T-helper 2 cell treated with Interferon-gamma antibody and Interleukin-4, amounts not matched to agents 5 μg/mL and 100 μg/mL, for 36 hours (primary cell): Measurements from ENCODE around the gene DCAF15.
A peak's percentile ranks its signal among the peaks of the same experiment; 100 is the strongest.

ENCODE experiments used
- DNase-seq: peaks from one replicate; pipeline ENCODE4 v3.0.0; 2021; ENCODE audit warnings: low spot score
- H3K27ac Mint-ChIP-seq: one replicate; pipeline ENCODE4 v1.8.0; 2021; ENCODE audit warnings: mild to moderate bottlenecking, mixed read lengths
- H3K27me3 Mint-ChIP-seq: one replicate; pipeline ENCODE4 v1.8.0; 2021; ENCODE audit warnings: low read depth, mixed read lengths
- H3K36me3 Mint-ChIP-seq: one replicate; pipeline ENCODE4 v1.8.0; 2021; ENCODE audit warnings: low read depth, mixed read lengths
- H3K4me1 Mint-ChIP-seq: one replicate; pipeline ENCODE4 v1.8.0; 2021; ENCODE audit warnings: low read depth, mixed read lengths
- H3K4me3 Mint-ChIP-seq: one replicate; pipeline ENCODE4 v1.8.0; 2022; ENCODE audit warnings: mild to moderate bottlenecking, moderate library complexity, mixed read lengths
- H3K9me3 Mint-ChIP-seq: one replicate; pipeline ENCODE4 v1.8.0; 2021; ENCODE audit warnings: mixed read lengths

DCAF15 gene

GRCh38 chr19:13995017-13995728 lies 42.9 kb downstream of the DCAF15 start:
- H3K4me1 Mint-ChIP-seq, result peaks cover 4% of the 10 kb centered on the region
- H3K36me3 Mint-ChIP-seq, result peaks cover 33% of the 10 kb centered on the region
- no peak overlapping the region for H3K27ac Mint-ChIP-seq
- H3K4me3 Mint-ChIP-seq, result no peak overlapping the region
- H3K9me3 Mint-ChIP-seq, result peaks cover 8% of the 10 kb centered on the region
- DNase-seq, result no peak
- no peaks in the 10 kb centered on the region for H3K27me3 Mint-ChIP-seq

GRCh38 chr19:13995878-13996765 lies 43.8 kb downstream of the DCAF15 start:
- Mint-ChIP-seq H3K4me3 (no peak overlapping the region), H3K27ac (no peak overlapping the region), H3K9me3 (peaks cover 8% of the 10 kb centered on the region), H3K36me3 (peaks cover 30% of the 10 kb centered on the region), H3K4me1 (peaks cover 4% of the 10 kb centered on the region), H3K27me3 (no peaks in the 10 kb centered on the region)
- DNase-seq, result no peak

- H3K36me3 Mint-ChIP-seq, result peaks cover 30% of the 10 kb centered on the region
- peaks cover 7% of the 10 kb centered on the region for H3K4me1 Mint-ChIP-seq
- no peaks in the 10 kb centered on the region for H3K27me3 Mint-ChIP-seq
- no peak overlapping the region for H3K27ac Mint-ChIP-seq
- H3K9me3 Mint-ChIP-seq, result peaks cover 8% of the 10 kb centered on the region
- no peak overlapping the region for H3K4me3 Mint-ChIP-seq
- DNase-seq, result no peak
Observed at GRCh38 chr19:13996928-13997630, 44.8 kb downstream of the DCAF15 start.

- Mint-ChIP-seq H3K4me1 (peaks cover 11% of the 10 kb centered on the region), H3K27me3 (no peaks in the 10 kb centered on the region), H3K36me3 (peaks cover 28% of the 10 kb centered on the region), H3K9me3 (peaks cover 8% of the 10 kb centered on the region), H3K4me3 (no peak overlapping the region), H3K27ac (no peak overlapping the region)
- no peak for DNase-seq
Observed at GRCh38 chr19:13997631-13997962, 45.3 kb downstream of the DCAF15 start.

GRCh38 chr19:13998426-13998825 lies 46.1 kb downstream of the DCAF15 start:
- no peak overlapping the region for H3K27ac Mint-ChIP-seq
- peaks cover 19% of the 10 kb centered on the region for H3K4me1 Mint-ChIP-seq
- DNase-seq, result no peak
- H3K36me3 Mint-ChIP-seq, result peaks cover 28% of the 10 kb centered on the region
- no peak overlapping the region for H3K4me3 Mint-ChIP-seq
- peaks cover 8% of the 10 kb centered on the region for H3K9me3 Mint-ChIP-seq
- H3K27me3 Mint-ChIP-seq, result no peaks in the 10 kb centered on the region

- H3K9me3 Mint-ChIP-seq, result peaks cover 8% of the 10 kb centered on the region
- H3K27me3 Mint-ChIP-seq, result no peaks in the 10 kb centered on the region
- H3K4me3 Mint-ChIP-seq, result no peak overlapping the region
- peaks cover 20% of the 10 kb centered on the region for H3K4me1 Mint-ChIP-seq
- no peak overlapping the region for H3K27ac Mint-ChIP-seq
- no peak for DNase-seq
- H3K36me3 Mint-ChIP-seq, result peaks cover 28% of the 10 kb centered on the region
Observed at GRCh38 chr19:13999085-13999484, 46.8 kb downstream of the DCAF15 start.

- no peak for DNase-seq
- Mint-ChIP-seq H3K9me3 (peaks cover 8% of the 10 kb centered on the region), H3K36me3 (peaks cover 26% of the 10 kb centered on the region), H3K27me3 (no peaks in the 10 kb centered on the region), H3K27ac (peak overlapping the region; percentile 84), H3K4me3 (no peak overlapping the region), H3K4me1 (peaks cover 31% of the 10 kb centered on the region)
Observed at GRCh38 chr19:14000691-14001375, 48.5 kb downstream of the DCAF15 start.

GRCh38 chr19:14002571-14003250 lies 50.4 kb downstream of the DCAF15 start:
- H3K9me3 Mint-ChIP-seq, result peaks cover 8% of the 10 kb centered on the region
- peaks cover 35% of the 10 kb centered on the region for H3K4me1 Mint-ChIP-seq
- H3K36me3 Mint-ChIP-seq, result peaks cover 25% of the 10 kb centered on the region
- peak overlapping the region; percentile 78 for H3K4me3 Mint-ChIP-seq
- H3K27ac Mint-ChIP-seq, result peak overlapping the region; percentile 96
- no peak for DNase-seq
- H3K27me3 Mint-ChIP-seq, result no peaks in the 10 kb centered on the region

GRCh38 chr19:14003251-14004055 lies 51.1 kb downstream of the DCAF15 start:
- Mint-ChIP-seq H3K27ac (peak overlapping the region; percentile 96), H3K27me3 (no peaks in the 10 kb centered on the region), H3K36me3 (peaks cover 18% of the 10 kb centered on the region), H3K9me3 (peaks cover 8% of the 10 kb centered on the region), H3K4me1 (peaks cover 35% of the 10 kb centered on the region), H3K4me3 (peak overlapping the region; percentile 78)
- DNase-seq, result no peak

GRCh38 chr19:14004619-14005348 lies 52.5 kb downstream of the DCAF15 start:
- Mint-ChIP-seq H3K9me3 (no peaks in the 10 kb centered on the region), H3K27me3 (no peaks in the 10 kb centered on the region), H3K4me3 (peak overlapping the region; percentile 77), H3K4me1 (peaks cover 35% of the 10 kb centered on the region), H3K27ac (peak overlapping the region; percentile 92), H3K36me3 (peaks cover 7% of the 10 kb centered on the region)
- DNase-seq, result no peak

- Mint-ChIP-seq H3K27me3 (no peaks in the 10 kb centered on the region), H3K4me1 (peaks cover 35% of the 10 kb centered on the region), H3K9me3 (no peaks in the 10 kb centered on the region)
Observed at GRCh38 chr19:14005349-14006084, 53.2 kb downstream of the DCAF15 start.

More at GRCh38 chr19:14005349-14006084, 53.2 kb downstream of the DCAF15 start:
- peaks cover 4% of the 10 kb centered on the region for H3K36me3 Mint-ChIP-seq
- peak overlapping the region; percentile 77 for H3K4me3 Mint-ChIP-seq
- H3K27ac Mint-ChIP-seq, result peak overlapping the region; percentile 99
- peak; percentile 83 for DNase-seq
